Panc1 (cell line): Measurements from ENCODE around the gene IL3RA.

Experiments
- CTCF ChIP-seq: fragments of 450-650 bp; IDR thresholded peaks from 2 replicates; pipeline ENCODE4 v1.5.1; 2017; ENCODE audit warnings: mild to moderate bottlenecking
- POLR2AphosphoS5 ChIP-seq: IDR thresholded peaks from 2 replicates; pipeline ENCODE4 v1.6.1; 2012; ENCODE audit warnings: mild to moderate bottlenecking, low read depth, low read length, moderate library complexity
- SIN3A ChIP-seq: IDR thresholded peaks from 2 replicates; pipeline ENCODE4 v1.6.1; 2012; ENCODE audit warnings: low read depth, mild to moderate bottlenecking, low read length, moderate library complexity, borderline replicate concordance; ENCODE audit not compliant: insufficient read depth

- TF ChIP-seq CTCF (no peak), SIN3A (no peak), POLR2AphosphoS5 (no peak)
Observed at GRCh38 chrX:1327651-1328304, 8.8 kb upstream of the IL3RA start.
